HK-2 (cell line): Measurements from ENCODE around the gene LRRC27.

Source experiments
- DNase-seq: peaks from one replicate; pipeline ENCODE4 v3.0.0-alpha.2; 2018; ENCODE audit not compliant: unreplicated experiment

Gene LRRC27

DNA sequence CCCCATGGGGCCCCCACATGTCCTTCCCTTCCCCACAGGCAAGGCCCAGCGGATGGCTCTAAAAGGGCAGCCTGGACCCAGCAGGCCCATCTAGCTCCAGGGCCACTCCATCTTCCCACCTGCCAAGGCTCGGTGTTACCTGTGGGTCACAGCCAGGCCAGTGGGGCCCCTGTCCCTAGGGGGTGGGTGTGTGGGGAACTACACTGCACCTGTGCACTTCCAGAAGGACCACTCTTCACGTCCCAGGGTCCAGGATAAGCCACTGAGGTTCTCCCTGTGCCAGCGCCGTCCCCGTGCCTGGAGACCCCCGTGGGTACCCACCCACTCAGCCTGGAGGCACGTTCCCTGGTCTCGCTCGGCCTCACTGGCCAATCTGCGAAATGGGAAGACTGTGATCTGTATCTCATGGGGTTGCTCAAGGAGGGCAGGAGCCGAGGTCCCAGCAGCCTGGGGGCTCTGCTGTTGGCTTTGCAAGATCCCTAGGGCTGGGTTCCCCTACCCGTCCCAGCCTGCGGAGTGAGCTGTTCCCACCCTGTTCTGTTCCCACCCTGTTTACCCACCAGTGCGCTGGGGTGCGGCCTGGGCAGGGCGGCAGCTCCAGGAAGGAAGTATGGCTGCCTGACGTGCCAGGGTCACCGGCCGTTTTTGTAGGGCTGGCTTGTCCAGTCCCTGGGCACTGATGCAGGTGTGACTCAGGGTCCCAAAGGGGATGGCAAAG, 69.6 kb downstream of the LRRC27 start:
- no peak for DNase-seq

DNA sequence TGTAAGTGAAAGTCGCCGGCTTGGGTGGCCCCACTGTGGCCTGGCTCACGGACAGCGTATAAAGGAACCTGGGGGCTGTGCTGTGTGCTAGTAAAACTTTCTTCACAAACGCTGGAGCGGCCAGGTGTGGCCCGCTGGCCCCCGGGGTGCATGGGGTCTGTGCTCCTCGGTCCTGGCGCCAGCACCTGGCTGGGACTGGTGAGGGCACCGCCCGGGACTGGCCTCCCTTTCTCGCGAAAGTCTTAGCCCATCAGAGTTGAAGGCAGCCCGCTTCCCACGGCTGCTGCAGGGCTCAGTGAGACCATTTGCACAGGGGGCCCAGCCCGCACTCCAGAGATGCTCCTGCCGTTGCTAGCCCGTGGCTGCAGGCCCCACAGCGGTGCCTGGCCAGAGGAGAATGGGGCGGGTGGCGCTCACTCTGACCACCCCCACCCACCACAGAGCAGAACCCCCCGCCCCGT, 70.8 kb downstream of the LRRC27 start:
- no peak for DNase-seq

DNA sequence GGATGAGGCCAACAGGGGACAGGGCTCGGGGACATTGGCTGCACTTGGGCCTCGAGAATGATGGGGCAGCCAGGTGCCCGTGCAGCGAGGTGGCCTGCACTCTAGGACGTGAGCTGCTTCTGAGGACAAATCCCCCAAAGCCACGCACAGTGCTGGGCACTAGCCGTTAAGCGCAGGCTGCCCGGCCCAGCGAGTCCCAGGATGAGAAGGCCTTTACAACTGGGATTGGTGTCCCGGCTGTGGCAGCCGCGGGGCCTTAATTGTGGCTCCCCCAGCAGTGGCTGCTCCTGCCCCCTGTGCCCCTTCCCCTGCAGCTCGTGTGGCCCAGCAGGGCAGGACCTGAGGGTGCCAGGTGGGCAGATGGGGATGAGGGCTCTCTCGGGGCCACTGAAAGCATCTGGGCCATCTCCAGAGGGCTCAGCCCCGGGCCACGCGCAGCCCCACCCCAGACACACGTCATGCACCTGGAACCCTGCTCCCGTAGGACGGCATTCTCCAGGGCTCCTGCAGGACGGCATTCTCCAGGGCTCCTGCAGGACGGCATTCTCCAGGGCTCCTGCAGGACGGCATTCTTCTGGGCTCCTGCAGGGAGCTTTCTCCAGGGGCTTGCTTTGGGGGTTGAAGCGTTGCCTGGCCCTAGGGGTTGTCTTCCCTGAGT, 71.6 kb downstream of the LRRC27 start:
- no peak for DNase-seq

DNA sequence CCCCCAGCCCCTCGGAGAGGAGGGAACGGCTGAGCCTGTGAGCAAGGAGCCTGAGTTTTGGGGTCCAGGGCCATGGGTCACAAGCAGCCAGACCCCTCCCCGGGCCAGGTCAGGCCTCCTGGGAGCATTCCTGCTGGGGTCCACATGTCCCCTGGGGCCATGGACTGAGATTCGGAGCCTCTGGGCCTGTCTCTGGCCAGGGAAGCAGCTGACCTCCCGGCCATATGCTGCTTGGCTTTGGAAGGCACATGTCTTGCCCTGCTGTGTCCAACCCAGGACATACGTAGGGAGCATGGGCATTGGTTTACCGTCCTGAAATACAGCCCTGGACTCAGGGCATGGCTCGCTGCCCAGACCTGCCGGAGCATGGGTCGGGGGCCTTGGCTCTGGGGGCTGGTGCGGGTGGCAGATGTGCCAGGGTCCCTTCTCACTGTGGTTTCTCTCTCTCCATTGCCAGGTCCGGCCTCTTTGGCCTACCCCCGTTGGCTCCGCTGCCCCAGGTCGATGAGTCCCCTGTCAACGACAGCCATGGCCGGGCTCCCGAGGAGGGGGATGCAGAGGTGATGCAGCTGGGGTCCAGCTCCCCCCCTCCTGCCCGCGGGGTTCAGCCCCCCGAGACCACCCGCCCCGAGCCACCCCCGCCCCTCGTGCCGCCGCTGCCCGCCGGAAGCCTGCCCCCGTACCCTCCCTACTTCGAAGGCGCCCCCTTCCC, 72.3 kb downstream of the LRRC27 start:
- DNase-seq: no peak

DNA sequence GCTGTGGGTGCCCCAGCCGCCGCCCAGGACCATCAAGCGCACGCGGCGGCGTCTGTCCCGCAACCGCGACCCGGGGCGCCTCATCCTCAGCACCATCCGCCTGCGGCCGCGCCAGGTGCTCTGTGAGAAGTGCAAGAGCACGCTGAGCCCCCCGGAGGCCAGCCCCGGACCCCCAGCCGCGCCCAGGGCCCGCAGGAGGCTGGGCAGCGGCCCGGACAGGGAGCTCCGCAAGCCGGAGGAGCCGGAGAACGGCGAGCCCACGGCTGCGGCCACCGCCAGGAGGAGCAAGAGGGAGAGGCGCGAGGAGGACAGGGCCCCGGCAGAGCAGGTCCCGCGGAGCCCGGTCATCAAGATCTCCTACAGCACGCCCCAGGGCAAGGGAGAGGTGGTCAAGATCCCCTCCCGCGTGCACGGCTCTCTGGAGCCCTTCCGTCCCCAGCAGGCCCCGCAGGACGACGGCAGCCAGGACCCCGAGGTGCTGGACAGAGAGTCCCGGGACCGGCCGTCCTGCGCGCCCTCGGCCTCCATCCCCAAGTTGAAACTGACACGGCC, 73.0 kb downstream of the LRRC27 start:
- no peak for DNase-seq

DNA sequence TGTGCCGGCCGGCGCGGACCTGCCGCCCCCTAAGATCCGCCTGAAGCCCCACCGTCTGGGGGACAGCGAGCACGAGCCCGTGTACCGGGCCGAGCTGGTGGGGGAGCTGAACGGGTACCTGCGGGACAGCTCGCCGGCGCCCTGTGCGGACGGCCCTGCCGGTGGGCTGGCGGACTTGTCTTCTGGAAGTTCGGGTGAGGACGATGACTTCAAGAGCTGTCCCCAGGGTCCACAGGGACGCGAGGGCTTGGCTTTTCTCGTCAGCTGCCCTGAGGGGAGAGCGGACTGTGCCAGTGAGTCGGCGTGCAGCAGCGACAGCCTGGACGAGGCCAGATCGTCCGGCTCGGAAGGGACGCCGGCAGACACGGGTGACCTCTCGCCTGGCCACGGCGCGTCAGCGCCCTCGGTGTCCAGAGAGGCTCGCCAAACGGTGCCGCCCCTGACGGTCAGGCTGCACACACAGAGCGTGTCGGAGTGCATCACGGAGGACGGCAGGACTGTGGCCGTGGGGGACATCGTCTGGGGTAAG, 73.5 kb downstream of the LRRC27 start:
- no peak for DNase-seq

DNA sequence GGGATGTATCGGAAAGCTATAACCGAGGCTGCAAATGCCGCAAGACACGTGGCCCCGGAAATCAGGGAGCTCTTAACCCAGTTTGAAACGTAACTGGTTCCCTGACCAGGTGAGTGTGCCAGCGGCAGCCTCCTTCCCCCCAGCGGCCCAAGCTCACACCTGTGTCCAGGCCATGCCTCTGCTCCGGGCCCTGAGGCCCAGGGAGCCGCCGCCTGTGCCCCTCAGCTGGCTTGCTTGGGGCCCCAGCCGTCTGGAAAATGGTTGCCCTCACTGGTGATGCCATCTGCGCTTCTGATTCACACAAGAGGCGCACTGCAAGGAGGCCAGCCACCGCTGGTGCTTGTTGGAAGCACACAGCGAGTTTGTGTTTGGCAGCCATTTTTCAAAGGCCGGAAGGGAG, 74.2 kb downstream of the LRRC27 start:
- no peak for DNase-seq

DNA sequence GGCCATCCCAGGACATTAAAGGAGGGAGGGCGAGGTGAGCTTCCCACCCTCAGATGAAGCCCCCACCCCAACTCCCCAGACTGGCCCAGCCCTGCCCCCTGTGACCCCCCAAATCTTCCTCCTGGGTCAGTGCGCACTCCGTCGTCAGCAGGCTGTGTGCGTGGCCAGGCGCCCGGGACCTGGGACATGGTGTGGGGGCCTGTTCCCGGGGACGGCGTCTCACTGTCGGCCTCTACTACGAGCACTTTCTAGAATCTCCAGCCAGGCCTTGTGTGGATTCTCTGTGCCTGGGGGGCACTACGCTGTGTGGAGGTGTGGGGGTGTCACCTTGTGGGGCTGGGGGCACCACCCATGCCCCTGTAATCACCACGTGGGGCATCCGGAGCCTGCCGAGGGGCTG, 74.8 kb downstream of the LRRC27 start:
- no peak for DNase-seq

DNA sequence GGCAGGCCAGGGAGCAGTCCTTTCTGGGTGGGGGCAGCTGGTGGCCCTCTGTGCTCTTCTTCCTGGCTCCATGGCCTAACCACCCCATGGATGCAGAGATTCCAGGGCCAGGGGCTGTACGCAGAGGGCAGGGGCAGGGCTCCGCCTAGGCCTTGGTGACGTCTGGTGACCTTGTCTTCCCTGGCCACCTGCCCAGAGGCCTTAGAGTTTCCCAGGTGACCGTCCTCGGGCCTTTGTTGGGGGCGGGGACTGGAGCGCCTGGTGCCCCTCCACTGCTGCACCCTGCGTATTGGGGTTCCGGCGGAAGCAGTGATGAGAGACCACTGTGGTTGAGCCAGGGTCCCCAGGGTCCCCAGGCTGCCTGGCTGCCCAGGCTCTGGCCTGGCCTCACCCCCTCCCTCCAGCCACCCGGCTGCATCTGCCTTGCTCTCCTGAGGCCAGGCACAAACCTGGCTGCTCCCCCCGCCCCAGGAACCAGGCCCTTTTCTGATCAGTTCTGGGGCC, 75.3 kb downstream of the LRRC27 start:
- no peak for DNase-seq

DNA sequence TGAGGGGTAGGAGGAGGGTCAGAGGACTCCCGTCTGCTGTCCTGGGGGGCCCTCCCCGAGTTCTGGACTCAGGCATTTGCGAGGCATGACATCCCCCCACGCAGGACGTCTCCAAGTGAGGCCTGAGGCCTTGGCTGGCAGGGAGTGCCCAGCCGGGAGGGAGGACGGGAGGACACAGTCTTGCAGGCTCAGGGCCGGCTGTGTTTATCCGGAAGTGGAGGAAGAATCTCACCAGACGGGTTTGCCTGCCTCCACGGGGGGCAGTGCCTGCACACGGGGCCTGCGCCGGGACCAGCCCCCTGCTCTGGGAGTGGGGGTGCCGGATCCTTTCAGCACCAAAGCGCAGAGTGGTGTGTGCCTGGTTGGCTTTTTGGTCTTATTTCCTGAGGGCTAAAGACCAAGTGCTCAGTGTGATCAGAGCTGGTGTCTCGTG, 75.9 kb downstream of the LRRC27 start:
- no peak for DNase-seq

DNA sequence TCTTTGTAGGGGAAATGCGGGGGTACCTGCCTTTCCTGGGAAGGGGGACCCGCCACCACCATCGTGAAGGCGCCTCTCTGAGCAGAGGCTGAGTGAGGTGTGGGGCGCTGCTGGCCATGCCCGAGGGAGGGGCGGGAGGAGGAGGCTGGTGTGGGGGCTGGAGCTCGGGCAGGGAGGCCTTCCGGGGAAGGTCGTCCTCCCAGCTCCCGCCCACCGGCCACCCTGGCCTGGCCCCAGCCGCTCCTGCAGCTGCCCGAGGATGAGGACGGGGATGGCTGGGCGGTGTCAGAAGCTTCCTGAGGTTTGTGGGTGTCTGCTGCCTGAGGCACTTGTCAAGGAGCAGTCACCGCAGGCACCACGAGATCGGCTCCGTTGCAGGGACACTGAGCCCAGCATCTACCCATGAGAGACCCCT, 76.4 kb downstream of the LRRC27 start:
- no peak for DNase-seq

DNA sequence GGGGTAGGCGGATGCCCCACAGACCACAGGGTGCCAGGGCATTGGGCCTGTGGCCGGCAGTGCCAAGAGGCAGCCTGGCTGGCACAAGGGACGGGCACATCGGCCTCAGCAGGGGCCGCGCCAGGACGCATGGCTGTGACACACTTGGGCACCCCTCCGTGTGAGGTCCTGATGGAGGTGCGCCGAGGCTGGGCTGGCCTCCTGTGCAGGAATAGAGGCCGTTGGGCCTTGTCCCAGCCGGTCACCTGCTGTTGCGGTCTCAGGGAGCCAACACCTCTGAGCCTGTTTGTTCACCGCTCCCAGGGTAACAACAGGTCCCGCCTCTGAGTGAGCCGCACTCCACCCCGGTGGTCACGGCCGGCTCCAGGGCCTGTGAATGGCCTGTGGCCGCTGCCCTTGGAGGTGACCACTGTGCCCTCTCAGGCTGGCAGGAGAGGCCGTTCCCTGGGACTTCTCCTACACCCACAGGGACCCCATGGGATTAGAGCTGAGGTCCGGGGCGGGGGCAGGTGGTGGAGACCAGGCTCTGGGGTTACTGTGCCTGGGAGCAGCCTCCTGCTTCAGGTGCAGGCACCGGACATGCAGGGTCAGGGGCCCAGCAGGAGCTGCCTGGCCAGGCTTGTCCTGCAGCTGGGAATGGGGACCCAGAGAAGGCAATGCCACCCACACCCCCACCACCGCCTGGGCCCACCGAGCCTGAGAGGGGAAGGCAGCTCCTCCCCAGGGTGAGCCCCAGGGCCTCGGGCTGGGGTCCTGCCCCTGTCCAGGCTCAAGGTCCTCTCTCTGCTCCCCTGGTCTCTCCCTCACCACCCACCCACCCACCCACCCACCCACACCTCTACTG, 77.1 kb downstream of the LRRC27 start:
- no peak for DNase-seq

DNA sequence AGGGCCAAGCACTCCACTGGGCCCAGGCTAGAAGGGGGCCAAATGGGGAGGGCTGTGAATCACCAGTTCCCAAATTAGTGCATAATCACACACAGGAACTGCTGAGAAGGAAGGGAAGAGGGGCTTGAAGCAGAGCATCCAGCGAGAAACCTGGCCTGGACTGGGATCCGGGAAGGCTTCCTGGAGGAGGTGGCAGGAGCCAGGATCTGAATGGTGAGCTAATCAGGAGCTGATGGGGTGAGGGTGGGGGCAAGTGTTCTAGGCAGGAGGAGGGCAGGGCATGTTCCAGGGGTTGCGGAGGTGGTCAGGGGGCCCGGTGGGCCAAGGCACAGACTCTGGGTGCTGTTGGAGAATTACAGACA, 77.7 kb downstream of the LRRC27 start:
- no peak for DNase-seq

DNA sequence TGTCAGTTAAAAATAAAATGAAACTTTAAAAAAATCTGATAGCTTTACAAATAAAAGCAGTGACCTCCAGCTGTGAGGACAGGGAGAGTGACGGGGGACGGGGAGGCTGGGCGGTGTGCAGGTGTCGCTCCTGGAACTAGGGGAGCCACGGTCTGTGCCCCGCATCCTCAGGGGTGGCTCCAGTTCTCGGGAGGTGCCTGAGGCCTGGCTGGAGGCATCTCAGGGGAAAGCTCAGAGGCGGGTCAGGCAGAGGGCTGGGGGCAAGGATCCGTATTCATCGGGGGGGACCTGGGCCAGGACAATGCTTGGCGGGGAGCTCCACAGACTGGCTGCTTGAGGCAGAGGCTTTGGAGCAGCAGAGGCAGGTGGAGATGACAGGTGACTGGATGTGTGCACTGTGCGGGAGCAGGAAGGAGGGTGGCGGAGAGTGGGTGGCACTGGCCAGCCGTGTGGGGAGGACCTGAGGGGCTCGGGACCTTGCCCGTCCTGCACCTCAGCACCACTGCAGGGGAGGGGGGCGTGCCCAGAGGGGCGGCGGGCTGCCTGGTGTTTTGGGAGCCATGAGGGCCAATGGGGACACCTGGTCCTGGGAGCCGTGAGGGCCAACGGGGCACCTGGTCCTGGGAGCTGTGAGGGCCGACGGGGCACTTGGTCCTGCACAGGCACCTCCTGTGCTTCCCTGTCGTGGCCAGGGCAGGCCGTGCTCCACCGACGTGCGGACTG, 78.2 kb downstream of the LRRC27 start:
- DNase-seq: no peak

DNA sequence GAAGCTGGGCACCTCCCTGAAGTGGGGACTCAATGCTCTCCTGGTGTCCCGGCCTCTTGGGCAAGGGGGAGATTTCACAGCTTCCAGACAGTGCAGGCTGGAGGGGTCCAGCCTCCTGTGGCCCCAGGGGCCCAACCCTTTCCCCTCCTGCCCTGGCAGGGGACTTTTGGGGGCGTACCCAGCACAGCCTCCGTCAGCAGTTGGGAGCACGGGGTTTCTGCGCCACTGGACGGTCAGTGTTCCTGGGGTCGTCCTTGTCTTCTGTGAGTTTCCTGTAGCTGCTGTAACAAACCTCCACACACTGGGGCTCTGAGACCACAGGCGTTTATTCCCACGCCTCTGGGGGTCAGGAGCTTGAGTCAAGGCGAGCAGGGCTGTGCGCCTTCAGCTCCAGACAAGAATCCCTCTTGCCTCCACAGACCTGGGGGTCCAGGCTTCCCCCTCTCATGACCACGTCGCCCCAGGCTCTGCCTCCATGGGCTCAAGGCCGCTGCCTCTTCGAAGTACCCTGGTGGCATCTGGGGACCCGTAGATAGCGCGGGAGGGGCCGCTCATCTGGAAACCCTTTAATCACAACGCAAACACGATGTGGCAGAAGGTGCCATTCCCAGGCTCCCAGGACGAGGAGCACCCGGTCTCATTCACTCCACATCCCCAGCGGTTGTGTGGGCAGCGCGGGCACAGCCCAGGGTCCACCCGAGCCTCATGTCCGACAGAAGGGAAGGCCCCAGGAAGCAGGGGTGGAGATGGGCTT, 79.0 kb downstream of the LRRC27 start:
- no peak for DNase-seq

DNA sequence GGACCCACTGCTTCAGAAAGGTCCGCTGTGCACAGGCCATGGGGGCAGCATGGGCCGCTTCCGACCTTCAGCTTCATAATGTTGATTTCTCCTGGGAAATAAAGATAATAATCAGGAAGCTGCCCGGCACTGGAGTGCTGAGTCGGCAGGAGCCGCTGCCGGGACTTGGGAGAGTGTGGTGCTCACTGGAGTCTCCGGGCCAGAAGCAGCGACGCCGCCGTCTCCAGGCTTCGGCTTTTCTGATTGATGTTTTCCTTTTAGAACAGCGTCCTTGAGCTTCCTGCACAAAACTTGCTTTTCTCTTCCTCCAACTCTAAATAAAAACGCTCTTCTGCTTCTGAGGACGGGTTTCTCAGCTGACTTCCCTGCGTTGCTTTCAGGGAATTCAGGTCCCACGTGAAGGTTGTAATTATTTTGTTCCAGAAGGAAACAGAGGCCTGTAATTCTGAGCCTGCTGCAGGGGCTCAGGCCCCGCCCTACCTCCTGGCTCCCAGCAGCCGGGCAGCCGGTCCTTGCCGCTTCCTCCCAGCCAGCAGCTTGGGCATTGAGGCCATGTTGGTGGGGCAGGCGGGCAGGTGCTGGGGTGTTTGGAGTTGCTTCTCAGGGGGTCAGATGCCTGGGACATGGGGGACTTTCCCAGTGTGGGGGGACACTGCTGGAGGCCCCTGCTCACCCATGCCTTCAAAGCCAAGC, 79.7 kb downstream of the LRRC27 start:
- DNase-seq: no peak

DNA sequence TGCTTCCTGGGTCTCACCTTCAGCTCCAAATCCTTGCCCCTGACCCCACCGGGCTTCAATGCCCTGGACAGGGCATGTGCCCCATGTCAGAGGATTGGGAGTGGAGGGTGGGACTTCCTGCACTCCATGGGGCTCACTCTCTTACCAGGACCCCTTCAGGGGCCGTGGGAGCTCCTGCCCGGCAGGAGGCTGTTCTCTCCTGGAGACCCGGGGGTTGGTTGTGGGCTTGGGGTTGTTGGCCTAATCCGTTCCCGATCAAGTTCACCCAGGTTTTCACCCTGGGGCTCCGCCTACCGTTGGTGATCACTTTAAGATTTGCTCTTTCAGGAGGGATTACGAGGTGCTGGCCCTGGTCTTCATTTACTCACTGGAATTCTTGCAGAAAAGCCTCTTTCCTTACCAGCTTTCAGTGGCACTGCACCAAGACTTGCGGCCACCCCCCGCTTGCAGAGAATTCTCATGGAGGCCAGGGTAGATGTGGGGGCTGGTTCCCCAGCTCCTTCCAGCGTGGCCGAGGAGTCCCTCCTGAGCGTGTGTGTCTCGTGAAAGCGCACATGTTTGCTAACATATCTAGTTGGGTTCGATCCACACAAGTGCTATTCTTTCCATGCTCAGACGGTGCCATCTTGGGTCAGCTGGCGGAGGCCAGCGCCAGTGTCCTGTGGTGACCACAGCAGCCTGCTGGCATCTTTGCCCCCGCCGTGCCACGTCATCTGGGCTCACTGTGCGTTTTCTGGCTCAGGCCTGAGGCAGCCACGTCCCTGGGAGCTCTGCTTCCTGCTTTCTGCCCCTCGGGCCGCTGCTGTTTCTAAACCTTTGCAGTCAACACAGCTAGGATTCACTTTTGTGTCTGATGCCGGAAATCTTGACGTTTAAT, 80.6 kb downstream of the LRRC27 start:
- DNase-seq: no peak
